Memory B cell (primary cell): ENCODE data around the gene CD200.

Experiments used
- ATAC-seq: fragments of 150-1000 bp; cut with Tn5 transposase; 2 replicates; pipeline ENCODE4 v1.10.0; 2021; ENCODE audit warnings: low read depth, mild to moderate bottlenecking, moderate library complexity
- DNase-seq, 2 donors: peaks; one replicate each; pipeline ENCODE4 v3.0.0; 2022; ENCODE audit warnings: low spot score in 2 of 2
- H3K27ac Mint-ChIP-seq: one replicate; pipeline ENCODE4 v1.8.0; 2022; ENCODE audit warnings: mild to moderate bottlenecking, moderate library complexity, mixed read lengths
- H3K27me3 Mint-ChIP-seq: one replicate; pipeline ENCODE4 v1.8.0; 2022; ENCODE audit warnings: mixed read lengths
- H3K36me3 Mint-ChIP-seq: one replicate; pipeline ENCODE4 v1.8.0; 2022; ENCODE audit warnings: mild to moderate bottlenecking, mixed read lengths
- H3K4me1 Mint-ChIP-seq: one replicate; pipeline ENCODE4 v1.8.0; 2022; ENCODE audit warnings: mixed read lengths
- H3K4me3 Mint-ChIP-seq: one replicate; pipeline ENCODE4 v1.8.0; 2022; ENCODE audit warnings: mild to moderate bottlenecking, moderate library complexity, mixed read lengths
- H3K9me3 Mint-ChIP-seq: one replicate; pipeline ENCODE4 v1.8.0; 2022; ENCODE audit warnings: mixed read lengths

The CD200 gene

DNA sequence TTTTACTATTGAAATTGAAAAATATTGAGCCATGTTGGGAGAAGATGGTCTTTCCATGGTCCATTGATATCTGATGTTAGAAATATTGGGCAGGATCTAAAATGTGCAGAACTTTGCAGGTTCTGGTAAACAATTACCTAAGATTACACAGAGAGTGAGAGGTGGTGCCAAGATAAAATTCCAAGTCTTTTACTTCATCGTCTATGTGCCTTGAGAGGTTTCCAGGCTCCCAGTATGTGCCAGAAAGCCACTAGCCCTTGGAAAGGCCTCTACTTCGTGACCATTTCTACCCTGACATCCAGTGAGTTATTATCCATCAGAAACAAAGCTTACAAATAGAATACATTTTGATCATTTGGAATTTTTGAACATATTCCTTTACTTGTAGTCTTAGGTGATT, 27.6 kb downstream of the CD200 start:
- ATAC-seq, result no peak
- H3K4me3 Mint-ChIP-seq, result no peak overlapping the region
- DNase-seq, result no peak

DNA sequence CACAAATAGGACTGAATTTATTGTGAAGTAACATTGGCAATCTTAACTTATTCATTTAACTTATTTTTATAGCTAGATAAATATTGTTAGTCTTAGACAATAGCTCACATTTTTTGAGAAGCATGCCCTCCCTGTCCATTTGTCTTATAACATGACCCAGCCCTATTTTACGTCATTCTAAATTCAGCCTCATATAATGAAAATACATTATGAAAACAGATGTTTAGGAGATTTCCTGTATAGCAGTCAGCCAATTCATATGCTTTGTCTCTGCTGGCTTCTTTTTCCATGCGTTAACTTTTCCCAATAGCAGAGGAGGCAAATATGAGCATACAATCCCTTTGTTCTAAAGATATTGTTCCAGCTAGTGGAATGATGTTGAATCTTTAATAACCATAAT, 29.3 kb downstream of the CD200 start:
- peaks cover 31% of the 10 kb centered on the region for H3K4me1 Mint-ChIP-seq
- no peak for DNase-seq
- no peaks in the 10 kb centered on the region for H3K9me3 Mint-ChIP-seq

More for the DNA sequence above, 27.6 kb downstream of the CD200 start:
- Mint-ChIP-seq H3K4me1 (peaks cover 26% of the 10 kb centered on the region), H3K9me3 (no peaks in the 10 kb centered on the region), H3K27ac (no peak overlapping the region), H3K27me3 (no peaks in the 10 kb centered on the region), H3K36me3 (peaks cover 6% of the 10 kb centered on the region)

DNA sequence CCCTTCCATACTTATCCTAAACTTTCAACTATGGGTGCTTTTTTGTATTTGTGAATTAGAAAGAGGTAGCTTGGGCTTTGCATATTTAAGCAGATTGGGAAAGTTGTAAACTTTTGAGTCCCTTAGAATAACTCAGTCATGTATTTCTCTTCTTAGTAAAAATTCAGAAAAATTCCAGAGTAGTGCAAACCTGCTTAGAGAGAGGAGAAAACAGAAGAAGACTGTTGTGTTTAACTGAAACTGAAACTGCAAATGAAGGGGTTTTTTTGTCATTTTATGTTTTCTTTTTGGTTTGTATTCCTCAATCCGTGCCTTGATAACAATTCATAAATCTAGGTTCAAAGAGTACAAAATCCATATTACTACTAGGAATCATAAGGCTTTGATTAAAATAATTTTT, 31.3 kb downstream of the CD200 start:
- Mint-ChIP-seq H3K9me3 (no peaks in the 10 kb centered on the region), H3K4me1 (peaks cover 19% of the 10 kb centered on the region), H3K27me3 (no peaks in the 10 kb centered on the region), H3K27ac (peak overlapping the region; percentile 51), H3K4me3 (peak overlapping the region; percentile 35), H3K36me3 (peaks cover 10% of the 10 kb centered on the region)
- ATAC-seq, result peak; percentile 84
- peak in 1 of 2 donors; percentile 3 for DNase-seq

More for the DNA sequence above, 29.3 kb downstream of the CD200 start:
- Mint-ChIP-seq H3K36me3 (peaks cover 10% of the 10 kb centered on the region), H3K27me3 (no peaks in the 10 kb centered on the region), H3K4me3 (no peak overlapping the region), H3K27ac (no peak overlapping the region)
- ATAC-seq, result no peak

DNA sequence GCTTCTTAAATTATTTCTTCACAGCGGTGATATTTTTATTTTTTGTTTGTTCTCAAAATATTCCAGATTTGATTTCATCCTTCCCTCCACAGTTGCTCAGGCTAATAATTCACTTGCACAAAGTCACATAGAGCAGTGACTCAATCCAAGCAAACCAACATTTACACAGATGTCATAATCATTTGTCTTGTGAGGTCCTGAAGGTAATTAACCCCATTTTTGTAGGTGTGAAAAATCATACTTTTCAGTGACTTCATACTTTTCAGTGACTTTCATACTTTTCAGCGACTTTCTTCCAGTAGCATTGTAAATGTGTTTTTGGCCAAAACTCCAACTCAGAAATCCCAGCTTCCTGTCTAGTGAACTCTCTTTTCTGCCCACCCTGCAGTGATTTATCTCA, 32.1 kb downstream of the CD200 start:
- Mint-ChIP-seq H3K9me3 (no peaks in the 10 kb centered on the region), H3K4me3 (peak overlapping the region; percentile 27), H3K27ac (peak overlapping the region; percentile 51), H3K36me3 (peaks cover 10% of the 10 kb centered on the region), H3K4me1 (peaks cover 19% of the 10 kb centered on the region), H3K27me3 (no peaks in the 10 kb centered on the region)
- ATAC-seq (no peak), DNase-seq (no peak)

DNA sequence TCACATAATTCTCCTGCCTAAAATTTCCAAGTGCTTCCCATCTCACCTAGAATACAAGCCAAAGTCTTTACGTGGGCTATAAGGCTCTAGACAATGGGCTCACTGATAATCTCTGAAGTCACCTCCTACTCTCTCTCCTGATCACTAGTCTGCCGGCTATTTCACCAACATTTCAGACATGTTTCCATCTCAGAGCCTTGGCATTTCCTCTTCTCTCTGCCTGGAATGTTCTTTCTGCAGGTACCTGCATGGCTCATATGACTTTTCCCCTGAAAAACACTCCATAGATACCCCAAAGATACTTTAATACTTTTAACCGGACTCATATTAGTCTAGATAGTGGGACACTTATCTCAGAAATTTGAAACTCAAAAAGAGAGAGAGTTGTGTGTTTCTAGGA, 32.7 kb downstream of the CD200 start:
- peak overlapping the region; percentile 27 for H3K4me3 Mint-ChIP-seq
- no peak for ATAC-seq
- peaks cover 10% of the 10 kb centered on the region for H3K36me3 Mint-ChIP-seq

DNA sequence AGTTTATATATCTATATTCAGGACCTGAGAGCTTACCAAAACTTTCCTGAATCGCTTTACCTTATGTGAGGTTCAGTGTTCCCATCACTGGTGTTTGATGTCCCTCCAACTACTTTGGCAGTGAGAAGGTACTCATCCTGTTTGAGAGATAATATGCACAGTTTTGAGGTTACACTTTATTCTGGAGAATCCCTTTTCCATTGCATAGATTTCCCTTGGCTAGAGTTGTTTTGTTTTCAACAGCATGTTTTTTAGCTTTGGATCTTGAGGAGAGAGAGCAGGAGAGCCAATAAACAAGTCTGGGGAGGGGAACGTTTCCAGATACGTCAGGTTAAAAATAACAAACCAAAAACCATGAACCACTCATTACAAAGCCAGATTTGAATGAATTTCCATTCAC, 33.6 kb downstream of the CD200 start:
- no peak for ATAC-seq
- no peaks in the 10 kb centered on the region for H3K27me3 Mint-ChIP-seq
- no peak overlapping the region for H3K27ac Mint-ChIP-seq
- H3K36me3 Mint-ChIP-seq, result peaks cover 10% of the 10 kb centered on the region
- no peaks in the 10 kb centered on the region for H3K9me3 Mint-ChIP-seq
- no peak overlapping the region for H3K4me3 Mint-ChIP-seq
- no peak for DNase-seq
- peaks cover 19% of the 10 kb centered on the region for H3K4me1 Mint-ChIP-seq

More for the DNA sequence above, 32.7 kb downstream of the CD200 start:
- no peaks in the 10 kb centered on the region for H3K27me3 Mint-ChIP-seq
- DNase-seq, result no peak
- peak overlapping the region; percentile 51 for H3K27ac Mint-ChIP-seq
- no peaks in the 10 kb centered on the region for H3K9me3 Mint-ChIP-seq
- H3K4me1 Mint-ChIP-seq, result peaks cover 19% of the 10 kb centered on the region

DNA sequence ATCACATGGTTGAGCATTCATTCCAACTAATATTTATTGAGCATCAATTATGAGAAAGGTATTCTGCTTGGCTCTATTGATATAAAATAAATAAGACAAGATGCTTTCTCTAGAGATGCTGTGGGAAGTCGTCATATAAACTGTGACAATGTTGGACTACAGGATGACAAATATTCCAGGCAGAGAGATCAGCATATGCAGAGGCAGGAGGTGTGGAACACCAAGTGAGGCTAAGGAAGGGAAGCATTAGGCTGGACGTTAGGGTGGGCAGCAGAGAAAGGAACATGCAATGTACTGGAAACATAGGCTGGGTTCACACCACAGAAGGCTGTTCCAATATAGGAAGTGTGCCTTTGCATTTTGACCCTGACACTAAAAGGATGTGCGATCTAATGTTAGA, 38.6 kb downstream of the CD200 start:
- ATAC-seq, result no peak
- Mint-ChIP-seq H3K27ac (no peak overlapping the region), H3K27me3 (no peaks in the 10 kb centered on the region), H3K9me3 (no peaks in the 10 kb centered on the region), H3K4me3 (no peak overlapping the region), H3K4me1 (peaks cover 4% of the 10 kb centered on the region), H3K36me3 (peaks cover under 1% of the 10 kb centered on the region)
- no peak for DNase-seq

DNA sequence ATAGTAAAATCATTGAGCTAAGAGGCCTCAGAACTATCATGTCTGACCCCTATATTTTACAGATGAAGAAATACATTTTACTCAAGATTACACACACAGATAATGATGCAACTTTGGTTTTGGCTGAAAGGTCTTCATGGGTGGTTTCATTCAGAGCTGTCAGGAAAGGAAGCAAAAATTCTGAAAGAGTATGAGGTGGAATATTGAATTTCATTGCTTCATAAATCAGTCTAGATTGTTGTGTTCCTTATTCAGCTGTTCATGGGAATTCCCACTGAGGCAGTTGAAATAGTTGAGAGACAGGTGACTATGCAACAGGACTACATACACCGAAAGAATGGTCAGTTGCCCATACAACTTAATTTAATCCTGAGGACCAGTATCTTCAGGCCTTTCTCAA, 39.4 kb downstream of the CD200 start:
- H3K4me1 Mint-ChIP-seq, result peaks cover 3% of the 10 kb centered on the region
- H3K9me3 Mint-ChIP-seq, result no peaks in the 10 kb centered on the region
- no peak for ATAC-seq
- H3K27ac Mint-ChIP-seq, result no peak overlapping the region
- H3K4me3 Mint-ChIP-seq, result no peak overlapping the region
- DNase-seq, result no peak
- H3K27me3 Mint-ChIP-seq, result no peaks in the 10 kb centered on the region
- no peaks in the 10 kb centered on the region for H3K36me3 Mint-ChIP-seq

DNA sequence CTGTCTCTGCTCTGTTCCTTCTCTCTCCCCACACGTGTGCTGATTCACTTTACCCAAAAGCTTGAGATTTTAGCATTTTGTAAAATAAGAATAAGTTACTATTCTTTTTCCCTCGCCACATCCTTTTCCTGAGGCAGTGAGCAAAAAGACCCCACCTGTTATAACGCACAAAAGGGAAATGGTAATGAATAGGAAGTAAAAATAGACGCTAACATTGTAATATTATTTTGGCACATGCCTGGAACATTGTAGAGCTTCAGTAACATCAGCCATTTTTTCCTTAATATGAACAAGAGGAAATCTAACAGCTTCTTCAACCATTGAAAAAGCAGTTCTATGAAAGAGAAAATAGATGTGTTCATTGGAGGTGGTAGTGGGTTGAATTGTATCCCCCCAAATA, 40.5 kb downstream of the CD200 start:
- Mint-ChIP-seq H3K27ac (no peak overlapping the region), H3K9me3 (no peaks in the 10 kb centered on the region), H3K4me1 (peaks cover 3% of the 10 kb centered on the region), H3K4me3 (no peak overlapping the region), H3K36me3 (no peaks in the 10 kb centered on the region), H3K27me3 (no peaks in the 10 kb centered on the region)
- no peak for ATAC-seq
- no peak for DNase-seq

DNA sequence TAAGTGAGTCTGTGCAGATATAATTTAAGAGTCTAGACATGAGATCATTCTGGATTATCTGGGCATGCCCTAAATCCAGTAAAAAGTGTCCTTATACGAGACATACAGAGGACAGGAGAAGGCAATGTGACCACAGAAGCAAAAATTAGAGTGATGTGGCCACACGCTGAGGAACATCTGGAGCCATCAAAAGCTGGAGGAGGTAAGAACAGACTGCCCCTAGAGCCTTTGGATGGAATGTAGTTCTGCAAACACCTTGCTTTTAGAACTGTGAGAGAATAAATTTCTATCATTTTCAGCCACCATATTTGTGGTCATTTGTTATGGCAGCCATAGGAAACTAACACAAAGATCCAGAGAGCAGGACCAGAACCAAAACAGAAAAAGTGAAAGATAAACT, 41.0 kb downstream of the CD200 start:
- DNase-seq (no peak), ATAC-seq (no peak)
- Mint-ChIP-seq H3K4me1 (peaks cover 3% of the 10 kb centered on the region), H3K27ac (no peak overlapping the region), H3K36me3 (no peaks in the 10 kb centered on the region), H3K9me3 (no peaks in the 10 kb centered on the region), H3K27me3 (no peaks in the 10 kb centered on the region), H3K4me3 (no peak overlapping the region)

DNA sequence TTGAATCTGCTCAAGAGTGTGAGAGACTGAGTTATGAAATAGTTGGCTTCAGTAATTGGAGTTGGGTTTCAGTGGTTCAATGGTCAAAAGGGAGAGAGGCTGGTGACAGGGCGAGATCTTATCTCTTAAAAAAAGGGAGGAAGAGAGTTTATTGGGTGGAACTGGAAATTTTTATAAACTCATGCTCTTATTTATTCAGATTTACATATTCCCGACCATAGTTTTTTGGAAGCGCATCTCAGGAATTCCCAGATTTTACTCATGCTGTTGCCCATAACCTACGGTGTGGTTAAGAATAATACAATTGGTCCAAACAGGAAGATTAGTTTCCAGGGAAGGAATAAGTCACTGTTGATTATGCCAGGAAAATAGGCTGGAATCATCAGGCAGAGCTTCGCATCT, 41.4 kb downstream of the CD200 start:
- Mint-ChIP-seq H3K4me3 (no peak overlapping the region), H3K27ac (no peak overlapping the region), H3K4me1 (peaks cover 3% of the 10 kb centered on the region), H3K27me3 (no peaks in the 10 kb centered on the region), H3K36me3 (no peaks in the 10 kb centered on the region), H3K9me3 (no peaks in the 10 kb centered on the region)
- ATAC-seq (no peak), DNase-seq (no peak)

DNA sequence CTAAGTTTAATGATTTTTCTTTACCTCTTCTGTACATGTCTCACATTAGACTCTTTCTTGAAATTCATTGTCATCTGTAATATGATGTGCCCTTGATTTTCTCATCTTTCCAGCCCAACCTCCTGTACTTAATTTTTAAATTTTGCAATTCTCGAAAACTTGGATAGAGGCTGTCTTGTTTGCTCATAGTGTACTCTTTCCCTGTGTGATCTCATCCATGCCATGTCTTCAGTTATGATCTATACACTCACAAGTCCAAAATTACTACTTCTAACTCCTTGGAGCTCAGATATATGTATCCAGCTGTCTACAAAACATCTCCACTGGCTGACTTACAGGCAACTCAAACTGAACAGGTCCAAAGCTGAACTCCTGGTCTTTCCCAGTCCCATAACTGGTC, 42.2 kb downstream of the CD200 start:
- Mint-ChIP-seq H3K4me1 (peaks cover 3% of the 10 kb centered on the region), H3K9me3 (no peaks in the 10 kb centered on the region), H3K4me3 (no peak overlapping the region), H3K27ac (no peak overlapping the region), H3K27me3 (no peaks in the 10 kb centered on the region), H3K36me3 (no peaks in the 10 kb centered on the region)
- no peak for ATAC-seq
- no peak for DNase-seq

DNA sequence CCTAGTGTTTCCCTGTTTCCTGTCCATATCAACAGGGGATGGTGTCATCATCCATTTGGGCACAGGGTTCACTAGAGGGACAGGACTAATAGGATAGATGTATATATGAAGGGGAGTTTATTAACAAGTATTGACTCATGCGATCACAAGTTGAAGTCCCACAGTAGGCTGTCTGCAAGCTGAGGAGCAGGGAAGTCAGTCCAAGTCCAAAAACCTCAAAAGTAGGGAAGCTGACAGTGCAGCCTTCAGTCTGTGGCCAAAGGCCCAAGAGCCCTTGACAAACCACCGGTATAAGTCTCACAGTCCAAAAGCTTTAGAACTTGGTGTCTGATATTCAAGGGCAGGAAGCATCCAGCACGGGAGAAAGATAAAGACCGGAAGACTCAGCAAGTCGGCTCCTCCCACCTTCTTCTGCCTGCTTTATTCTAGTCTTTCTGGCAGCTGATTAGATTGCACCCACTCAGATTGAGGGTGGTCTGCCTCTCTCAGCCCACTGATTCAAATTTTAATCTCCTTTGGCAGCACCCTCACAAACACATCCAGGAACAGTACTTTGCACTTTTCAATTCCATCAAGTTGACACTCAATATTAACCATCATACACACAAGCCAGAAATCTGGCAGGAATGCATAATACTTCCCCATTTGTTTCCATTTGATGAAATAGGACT, 43.4 kb downstream of the CD200 start:
- Mint-ChIP-seq H3K4me3 (no peak overlapping the region), H3K9me3 (no peaks in the 10 kb centered on the region), H3K36me3 (no peaks in the 10 kb centered on the region), H3K4me1 (peaks cover 3% of the 10 kb centered on the region), H3K27me3 (no peaks in the 10 kb centered on the region), H3K27ac (no peak overlapping the region)
- ATAC-seq, result no peak
- DNase-seq, result no peak

DNA sequence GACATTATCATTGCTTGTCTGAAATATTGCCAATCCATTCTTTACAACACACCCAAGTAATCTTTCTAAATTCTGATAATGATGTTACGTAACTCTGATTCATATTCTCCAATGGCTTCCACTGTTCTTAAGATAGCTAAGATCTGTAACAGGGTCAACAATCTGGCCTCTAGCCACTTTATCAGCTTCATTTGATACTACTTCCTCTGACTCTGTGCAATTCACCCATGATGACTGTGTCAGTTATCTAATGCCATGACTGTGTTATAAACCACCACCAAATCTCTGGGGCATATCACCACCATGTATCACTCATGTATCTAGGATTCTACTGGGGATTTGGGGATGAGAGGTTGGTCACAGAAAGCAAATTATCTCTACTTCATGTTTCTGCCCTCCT, 44.0 kb downstream of the CD200 start:
- DNase-seq, result no peak
- ATAC-seq, result no peak
- peaks cover 3% of the 10 kb centered on the region for H3K4me1 Mint-ChIP-seq

DNA sequence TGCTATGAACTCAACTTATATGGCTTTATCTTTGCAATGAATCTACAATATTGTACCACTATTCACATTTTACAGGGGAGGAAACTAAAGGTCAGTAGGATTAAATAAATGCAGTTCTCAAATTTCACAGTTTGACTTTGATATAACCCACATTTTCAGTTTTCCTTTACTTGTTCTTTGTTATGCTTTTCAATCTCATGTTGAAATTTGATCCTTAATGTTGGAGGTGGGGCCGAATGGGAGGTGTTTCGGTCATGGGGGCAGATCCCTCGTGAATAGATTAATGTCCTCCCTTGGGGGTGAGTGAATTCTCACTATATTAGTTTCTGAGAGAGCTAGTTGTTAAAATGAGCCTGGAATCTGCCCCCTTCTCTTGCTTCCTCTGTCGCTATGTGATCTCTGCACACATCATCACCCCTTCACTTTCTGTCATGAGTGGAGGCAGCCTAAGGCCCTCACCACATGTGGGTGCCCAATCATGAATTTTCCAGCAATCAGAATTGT, 44.7 kb downstream of the CD200 start:
- Mint-ChIP-seq H3K27me3 (no peaks in the 10 kb centered on the region), H3K36me3 (peaks cover 2% of the 10 kb centered on the region), H3K4me3 (no peak overlapping the region), H3K27ac (no peak overlapping the region), H3K9me3 (no peaks in the 10 kb centered on the region), H3K4me1 (peaks cover 3% of the 10 kb centered on the region)
- no peak for DNase-seq
- no peak for ATAC-seq

More for the DNA sequence above, 44.0 kb downstream of the CD200 start:
- H3K4me3 Mint-ChIP-seq, result no peak overlapping the region
- no peak overlapping the region for H3K27ac Mint-ChIP-seq
- peaks cover 1% of the 10 kb centered on the region for H3K36me3 Mint-ChIP-seq
- H3K9me3 Mint-ChIP-seq, result no peaks in the 10 kb centered on the region
- no peaks in the 10 kb centered on the region for H3K27me3 Mint-ChIP-seq
